MM.1S (cell line): Measurements from ENCODE around the gene KBTBD6.
"Not testable (repeated sequence)": the region's sequence is repeated elsewhere in the genome, so short reads cannot be mapped to it uniquely, and the experiment has no call there.

Source experiments
- DNase-seq: peaks from one replicate; pipeline ENCODE4 v3.0.0-alpha.2; 2015
- H2AFZ ChIP-seq: fragments of 300-600 bp; sonication (generic); 2 replicates; pipeline ENCODE4 v1.6.0; 2016; ENCODE audit warnings: antibody characterized with exemption, low read length
- H3F3A ChIP-seq: fragments of 300-600 bp; sonication (generic); 2 replicates; pipeline ENCODE4 v1.6.1; 2016; ENCODE audit warnings: mild to moderate bottlenecking, antibody characterized with exemption, low read length, moderate library complexity, mixed read lengths; ENCODE audit not compliant: insufficient read depth
- H3K27ac ChIP-seq: fragments of 300-600 bp; sonication (generic); 2 replicates; pipeline ENCODE4 v1.5.1; 2016; ENCODE audit warnings: mild to moderate bottlenecking, low read length
- H3K27me3 ChIP-seq: fragments of 300-600 bp; sonication (generic); replicated peaks from 2 replicates; pipeline ENCODE4 v1.6.0; 2016; ENCODE audit warnings: low read length; ENCODE audit not compliant: insufficient read depth
- H3K36me3 ChIP-seq: fragments of 300-600 bp; sonication (generic); replicated peaks from 2 replicates; pipeline ENCODE4 v1.6.1; 2016; ENCODE audit warnings: mild to moderate bottlenecking, low read length, mixed read lengths; ENCODE audit not compliant: insufficient read depth
- H3K4me1 ChIP-seq: fragments of 300-600 bp; sonication (generic); 2 replicates; pipeline ENCODE4 v1.6.1; 2016; ENCODE audit warnings: low read length, mixed read lengths
- H3K4me2 ChIP-seq: fragments of 300-600 bp; sonication (generic); 2 replicates; pipeline ENCODE4 v1.6.0; 2016; ENCODE audit warnings: low read depth, low read length
- H3K4me3 ChIP-seq: fragments of 300-600 bp; sonication (generic); 2 replicates; pipeline ENCODE4 v1.5.1; 2016; ENCODE audit warnings: low read length, mixed read lengths
- H3K79me2 ChIP-seq: fragments of 300-600 bp; sonication (generic); 2 replicates; pipeline ENCODE4 v1.6.1; 2016; ENCODE audit warnings: mixed run types, low read length, mixed read lengths
- H3K9ac ChIP-seq: fragments of 300-600 bp; sonication (generic); 2 replicates; pipeline ENCODE4 v1.6.1; 2016; ENCODE audit warnings: low read length, mixed read lengths
- H3K9me2 ChIP-seq: fragments of 300-600 bp; sonication (generic); replicated peaks from 2 replicates; pipeline ENCODE4 v1.6.1; 2016; ENCODE audit warnings: mild to moderate bottlenecking, low read length, mixed read lengths; ENCODE audit not compliant: insufficient read depth
- H3K9me3 ChIP-seq: fragments of 300-600 bp; sonication (generic); replicated peaks from 2 replicates; pipeline ENCODE4 v1.6.1; 2016; ENCODE audit warnings: mild to moderate bottlenecking, low read length, mixed read lengths; ENCODE audit not compliant: insufficient read depth
- H4K20me1 ChIP-seq: fragments of 300-600 bp; sonication (generic); 2 replicates; pipeline ENCODE4 v1.6.1; 2016; ENCODE audit warnings: mild to moderate bottlenecking, low read length, moderate library complexity, mixed read lengths; ENCODE audit not compliant: insufficient read depth
- EZH2 ChIP-seq: fragments of 300-600 bp; sonication (generic); optimal IDR thresholded peaks from 2 replicates; pipeline ENCODE3; 2017; ENCODE audit warnings: low read depth, mild to moderate bottlenecking, antibody characterized with exemption, low read length, mixed read lengths
- EZH2phosphoT487 ChIP-seq: fragments of 300-600 bp; sonication (generic); IDR thresholded peaks from 2 replicates; pipeline ENCODE4 v1.6.1; 2018; ENCODE audit warnings: antibody characterized with exemption, low read length
- TF ChIP-seq, protein P1 (sequence below): fragments of 300-600 bp; sonication (generic); IDR thresholded peaks from 2 replicates; pipeline ENCODE4 v1.5.1; 2016; ENCODE audit warnings: antibody characterized with exemption, low read length, mixed read lengths

KBTBD6 gene

GRCh38 chr13:41178040-41178439 lies 45.4 kb upstream of the KBTBD6 start:
- no peaks in the 10 kb centered on the region for H3F3A ChIP-seq
- no peak overlapping the region for H3K27ac ChIP-seq
- no peaks in the 10 kb centered on the region for H3K9me3 ChIP-seq
- H4K20me1 ChIP-seq: no peaks in the 10 kb centered on the region
- DNase-seq: no peak
- no peak overlapping the region for H2AFZ ChIP-seq
- H3K79me2 ChIP-seq: no peaks in the 10 kb centered on the region
- H3K9me2 ChIP-seq: no peaks in the 10 kb centered on the region
- TF ChIP-seq, protein P1, sequence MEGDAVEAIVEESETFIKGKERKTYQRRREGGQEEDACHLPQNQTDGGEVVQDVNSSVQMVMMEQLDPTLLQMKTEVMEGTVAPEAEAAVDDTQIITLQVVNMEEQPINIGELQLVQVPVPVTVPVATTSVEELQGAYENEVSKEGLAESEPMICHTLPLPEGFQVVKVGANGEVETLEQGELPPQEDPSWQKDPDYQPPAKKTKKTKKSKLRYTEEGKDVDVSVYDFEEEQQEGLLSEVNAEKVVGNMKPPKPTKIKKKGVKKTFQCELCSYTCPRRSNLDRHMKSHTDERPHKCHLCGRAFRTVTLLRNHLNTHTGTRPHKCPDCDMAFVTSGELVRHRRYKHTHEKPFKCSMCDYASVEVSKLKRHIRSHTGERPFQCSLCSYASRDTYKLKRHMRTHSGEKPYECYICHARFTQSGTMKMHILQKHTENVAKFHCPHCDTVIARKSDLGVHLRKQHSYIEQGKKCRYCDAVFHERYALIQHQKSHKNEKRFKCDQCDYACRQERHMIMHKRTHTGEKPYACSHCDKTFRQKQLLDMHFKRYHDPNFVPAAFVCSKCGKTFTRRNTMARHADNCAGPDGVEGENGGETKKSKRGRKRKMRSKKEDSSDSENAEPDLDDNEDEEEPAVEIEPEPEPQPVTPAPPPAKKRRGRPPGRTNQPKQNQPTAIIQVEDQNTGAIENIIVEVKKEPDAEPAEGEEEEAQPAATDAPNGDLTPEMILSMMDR: no peak
- TF ChIP-seq EZH2phosphoT487 (no peak), EZH2 (no peak)
- no peaks in the 10 kb centered on the region for H3K36me3 ChIP-seq
- H3K9ac ChIP-seq: no peak overlapping the region
- no peak overlapping the region for H3K4me2 ChIP-seq
- no peak overlapping the region for H3K4me3 ChIP-seq
- no peaks in the 10 kb centered on the region for H3K4me1 ChIP-seq
- H3K27me3 ChIP-seq: no peaks in the 10 kb centered on the region

GRCh38 chr13:41177616-41178015 lies 45.0 kb upstream of the KBTBD6 start:
- no peaks in the 10 kb centered on the region for H3K27me3 ChIP-seq
- no peak for DNase-seq
- no peak overlapping the region for H3K9ac ChIP-seq
- no peak overlapping the region for H3K27ac ChIP-seq
- no peaks in the 10 kb centered on the region for H3K4me1 ChIP-seq
- no peaks in the 10 kb centered on the region for H3K79me2 ChIP-seq
- no peaks in the 10 kb centered on the region for H3K9me2 ChIP-seq
- H4K20me1 ChIP-seq: no peaks in the 10 kb centered on the region
- H3K36me3 ChIP-seq: no peaks in the 10 kb centered on the region
- H3K4me2 ChIP-seq: no peak overlapping the region
- no peaks in the 10 kb centered on the region for H3F3A ChIP-seq
- no peak overlapping the region for H3K4me3 ChIP-seq
- H3K9me3 ChIP-seq: no peaks in the 10 kb centered on the region
- H2AFZ ChIP-seq: no peak overlapping the region
- TF ChIP-seq EZH2phosphoT487 (no peak), EZH2 (no peak)
- TF ChIP-seq, protein P1: no peak

- H3K9ac ChIP-seq, H4K20me1 ChIP-seq, H3K4me1 ChIP-seq, H3K4me3 ChIP-seq, H2AFZ ChIP-seq, H3K27me3 ChIP-seq, H3K4me2 ChIP-seq, H3K9me3 ChIP-seq, H3K36me3 ChIP-seq, H3F3A ChIP-seq, DNase-seq, H3K79me2 ChIP-seq, H3K9me2 ChIP-seq, H3K27ac ChIP-seq: not testable (repeated sequence)
Observed at GRCh38 chr13:41175576-41175975, 43.0 kb upstream of the KBTBD6 start.

- Histone ChIP-seq H2AFZ (no peak overlapping the region), H3K4me3 (no peak overlapping the region), H3K36me3 (no peaks in the 10 kb centered on the region), H3K9me3 (no peaks in the 10 kb centered on the region), H3K4me1 (no peaks in the 10 kb centered on the region), H3K9ac (no peak overlapping the region), H3K9me2 (no peaks in the 10 kb centered on the region), H3F3A (no peaks in the 10 kb centered on the region), H3K4me2 (no peak overlapping the region), H4K20me1 (no peaks in the 10 kb centered on the region), H3K27ac (no peak overlapping the region), H3K27me3 (no peaks in the 10 kb centered on the region), H3K79me2 (no peaks in the 10 kb centered on the region)
- TF ChIP-seq, protein P1: no peak
- no peak for TF ChIP-seq EZH2phosphoT487
- no peak for TF ChIP-seq EZH2
- DNase-seq: no peak
Observed at GRCh38 chr13:41162151-41162550, 29.5 kb upstream of the KBTBD6 start.
